Esophagus muscularis mucosa (tissue), 4 donors: Measurements from ENCODE around the gene OSR1. TPM values are rescaled to one million over a fixed set of nuclear protein-coding genes. Genes with fewer than 3 reads are reported as not detected.
A peak's percentile ranks its signal among the peaks of the same experiment; 100 is the strongest.

Source experiments
- DNase-seq: peaks from one replicate; pipeline ENCODE4 v3.0.0-alpha.2; 2017; ENCODE audit errors: extremely low spot score
- H3K27ac ChIP-seq, 4 donors: fragments of 200-600 bp; sonication (generic); replicated peaks in 1 of 4; 1 replicate in 3 of 4; 2 replicates in 1 of 4; pipeline ENCODE4 v1.5.1; 2016 to 2019; ENCODE audit warnings: mild to moderate bottlenecking in 1 of 4
- H3K27me3 ChIP-seq, 4 donors: fragments of 200-600 bp; sonication (generic); one replicate each; pipeline versions ENCODE4 v1.5.1 to v1.6.0; 2016 to 2019
- H3K36me3 ChIP-seq, 4 donors: fragments of 200-600 bp; sonication (generic); one replicate each; pipeline ENCODE4 v1.5.1; 2016 to 2019
- H3K4me1 ChIP-seq, 4 donors: fragments of 200-600 bp; sonication (generic); one replicate each; pipeline ENCODE4 v1.5.1; 2016 to 2019
- H3K4me3 ChIP-seq, 4 donors: fragments of 200-600 bp; sonication (generic); 1 replicate in 2 of 4; 2 replicates in 2 of 4; pipeline ENCODE4 v1.5.1; 2016 to 2019; ENCODE audit warnings: mild to moderate bottlenecking in 4 of 4, moderate library complexity in 1 of 4
- H3K9me3 ChIP-seq, 4 donors: fragments of 200-600 bp; sonication (generic); 1 replicate in 3 of 4; 2 replicates in 1 of 4; pipeline ENCODE4 v1.5.1; 2016 to 2019
- CTCF ChIP-seq, 3 experiments: fragments of 200-600 bp in 2 of 3; fragments of 450-650 bp in 1 of 3; sonication (generic) in 2 of 3; IDR thresholded peaks; one replicate each; pipeline ENCODE4 v1.5.1; 2017 to 2019; ENCODE audit warnings: antibody characterized with exemption in 3 of 3, mild to moderate bottlenecking in 2 of 3, moderate library complexity in 1 of 3
- EP300 ChIP-seq: sonication (generic); formaldehyde crosslinking; IDR thresholded peaks from one replicate; pipeline ENCODE4 v1.6.1; 2017; ENCODE audit warnings: antibody characterized with exemption
- POLR2A ChIP-seq: fragments of 450-650 bp; IDR thresholded peaks from one replicate; pipeline ENCODE4 v1.6.1; 2017; ENCODE audit warnings: antibody characterized with exemption, moderate library complexity, mild to moderate bottlenecking, low read depth
- POLR2AphosphoS5 ChIP-seq, 2 donors: sonication (generic); formaldehyde crosslinking; IDR thresholded peaks; one replicate each; pipeline ENCODE4 v1.6.1; 2017; ENCODE audit warnings: antibody characterized with exemption in 2 of 2
- WGBS: methylation state at CpG from one replicate; pipeline ENCODE4 v1.1.5; 2018; 5-methylcytosine and 5-hydroxymethylcytosine counted together
- intact Hi-C: fragments of 100-400 bp; cut with DNase I; formaldehyde crosslinking; loops from one replicate; pipeline ENCODE4 v1.15.1; 2023
- total RNA-seq, 4 donors: library from RNA; depleted of rRNA; stranded (reverse); fragments of >200 nt; gene quantifications; one replicate each; pipeline versions ENCODE4 v1.1.0 to v1.2.1, GENCODE V29; 2016

The OSR1 gene
- total RNA-seq, 4 donors from 2014 or later: 50.3 to 99.6 (median 74.7) TPM

GRCh38 chr2:19369341-19369955, 11.0 kb upstream of the OSR1 start:
- intact Hi-C loops: loop anchor here (5.0 to 10.0 kb wide), 2 partner anchors 485 to 982 kb away; no protein-coding TSS in a partner anchor
- Histone ChIP-seq H3K9me3 (no peaks in the 10 kb centered on the region), H3K4me1 (no peaks in the 10 kb centered on the region), H3K27me3 (no peaks in the 10 kb centered on the region), H3K27ac (no peak overlapping the region), H3K4me3 (no peak overlapping the region), H3K36me3 (no peaks in the 10 kb centered on the region)
- peak; percentile 77 for DNase-seq
- 79% methylated on average over 2 of the region's 2 CpGs for WGBS
- TF ChIP-seq EP300 (no peak), CTCF (IDR thresholded peaks at IDR 0.05) (peak in 1 of 3 experiments; percentile 9)

- Histone ChIP-seq H3K36me3 (no peaks in the 10 kb centered on the region), H3K27ac (no peak overlapping the region), H3K4me1 (peaks cover 0 to 4% (median 1%) of the 10 kb centered on the region in 4 donors), H3K27me3 (no peaks in the 10 kb centered on the region), H3K9me3 (no peaks in the 10 kb centered on the region), H3K4me3 (no peak overlapping the region)
- TF ChIP-seq CTCF (IDR thresholded peaks at IDR 0.05) (no peak), EP300 (no peak), POLR2A (no peak), POLR2AphosphoS5 (IDR thresholded peaks at IDR 0.05) (no peak)
- intact Hi-C loops: loop anchor here (5.0 to 10.0 kb wide), 2 partner anchors 484 to 981 kb away; no protein-coding TSS in a partner anchor
- WGBS: 100% methylated on average over 3 of the region's 4 CpGs
- DNase-seq: peak; percentile 81
Measured at GRCh38 chr2:19368760-19369159, 10.3 kb upstream of the OSR1 start.

GRCh38 chr2:19367326-19367725, 8.9 kb upstream of the OSR1 start:
- intact Hi-C loops: loop anchor here (5.0 to 10.0 kb wide), 2 partner anchors 483 to 980 kb away; no protein-coding TSS in a partner anchor
- WGBS: 39% methylated on average over 2 of the region's 5 CpGs

GRCh38 chr2:19365126-19365525, 6.7 kb upstream of the OSR1 start:
- Histone ChIP-seq H3K27ac (no peak overlapping the region), H3K4me3 (no peak overlapping the region), H3K4me1 (peaks cover 9 to 31% (median 22%) of the 10 kb centered on the region in 4 donors), H3K36me3 (no peaks in the 10 kb centered on the region), H3K27me3 (no peaks in the 10 kb centered on the region), H3K9me3 (no peaks in the 10 kb centered on the region)
- intact Hi-C loops: loop anchor here (5.0 to 10.0 kb wide), 2 partner anchors 480 to 978 kb away; no protein-coding TSS in a partner anchor
- TF ChIP-seq POLR2A (no peak), EP300 (no peak), CTCF (IDR thresholded peaks at IDR 0.05) (no peak), POLR2AphosphoS5 (IDR thresholded peaks at IDR 0.05) (no peak)
- WGBS: 74% methylated on average over 3 of the region's 3 CpGs
- DNase-seq: peak; percentile 74

More at GRCh38 chr2:19367326-19367725, 8.9 kb upstream of the OSR1 start:
- Histone ChIP-seq H3K4me1 (peaks cover 5 to 10% (median 7%) of the 10 kb centered on the region in 4 donors), H3K36me3 (no peaks in the 10 kb centered on the region), H3K27me3 (no peaks in the 10 kb centered on the region), H3K27ac (no peak overlapping the region), H3K4me3 (no peak overlapping the region), H3K9me3 (no peaks in the 10 kb centered on the region)
- no peak for TF ChIP-seq EP300
- TF ChIP-seq POLR2AphosphoS5 (IDR thresholded peaks at IDR 0.05): no peak
- TF ChIP-seq POLR2A: no peak
- TF ChIP-seq CTCF (IDR thresholded peaks at IDR 0.05): no peak
- peak; percentile 75 for DNase-seq
